ENCODE data around the gene CDH5. TPM values are rescaled to one million over a fixed set of nuclear protein-coding genes. Genes with fewer than 3 reads are reported as not detected.
A peak's percentile ranks its signal among the peaks of the same experiment; 100 is the strongest.

The CDH5 gene
- total RNA-seq, 2 experiments from 2014 or later: not detected

- H3K27ac Mint-ChIP-seq: no peak overlapping the region
- no peaks in the 10 kb centered on the region for H3K27me3 Mint-ChIP-seq (ENCODE audit: low read depth)
- no peaks in the 10 kb centered on the region for H3K36me3 Mint-ChIP-seq (ENCODE audit: low read depth)
- intact Hi-C loops (cut with micrococcal nuclease): no loop called here
- H3K9me3 Mint-ChIP-seq: no peaks in the 10 kb centered on the region
- no peak for DNase-seq
- CTCF ChIA-PET: interaction anchor here (1.0 kb wide), 1 partner anchor 48 kb away, joined by 3 read pairs; no protein-coding TSS in a partner anchor
- peaks cover 6% of the 10 kb centered on the region for H3K4me1 Mint-ChIP-seq (ENCODE audit: low read depth)
- no peak overlapping the region for H3K4me3 Mint-ChIP-seq
Observed at GRCh38 chr16:66402591-66403230, 36.2 kb downstream of the CDH5 start.

DNA sequence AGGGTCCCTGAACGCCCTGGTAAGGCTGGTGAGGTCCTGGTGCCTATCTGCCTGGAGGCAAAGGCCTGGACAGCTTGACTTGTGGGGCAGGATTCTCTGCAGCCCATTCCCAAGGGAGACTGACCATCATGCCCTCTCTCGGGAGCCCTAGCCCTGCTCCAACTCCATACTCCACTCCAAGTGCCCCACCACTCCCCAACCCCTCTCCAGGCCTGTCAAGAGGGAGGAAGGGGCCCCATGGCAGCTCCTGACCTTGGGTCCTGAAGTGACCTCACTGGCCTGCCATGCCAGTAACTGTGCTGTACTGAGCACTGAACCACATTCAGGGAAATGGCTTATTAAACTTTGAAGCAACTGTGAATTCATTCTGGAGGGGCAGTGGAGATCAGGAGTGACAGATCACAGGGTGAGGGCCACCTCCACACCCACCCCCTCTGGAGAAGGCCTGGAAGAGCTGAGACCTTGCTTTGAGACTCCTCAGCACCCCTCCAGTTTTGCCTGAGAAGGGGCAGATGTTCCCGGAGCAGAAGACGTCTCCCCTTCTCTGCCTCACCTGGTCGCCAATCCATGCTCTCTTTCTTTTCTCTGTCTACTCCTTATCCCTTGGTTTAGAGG is 37.1 kb downstream of the CDH5 start:
- Mint-ChIP-seq H3K36me3 (ENCODE audit: low read depth) (no peaks in the 10 kb centered on the region), H3K4me3 (no peak overlapping the region), H3K27me3 (ENCODE audit: low read depth) (no peaks in the 10 kb centered on the region), H3K4me1 (ENCODE audit: low read depth) (peaks cover 16% of the 10 kb centered on the region), H3K27ac (no peak overlapping the region), H3K9me3 (no peaks in the 10 kb centered on the region)
- no peak for DNase-seq
- intact Hi-C loops (cut with micrococcal nuclease): no loop called here
- CTCF ChIA-PET: interaction anchor here (1.0 to 5.5 kb wide), 4 partner anchors 47 to 160 kb away, joined by 3 to 94 read pairs (median 42); partner anchors contain the start of gene CMTM1

GRCh38 chr16:66405057-66405783 is 38.7 kb downstream of the CDH5 start:
- no peak overlapping the region for H3K4me3 Mint-ChIP-seq
- H3K36me3 Mint-ChIP-seq (ENCODE audit: low read depth): no peaks in the 10 kb centered on the region
- intact Hi-C loops (cut with micrococcal nuclease): loop anchor here (5.0 kb wide), 1 partner anchor 522 kb away; the partner anchor contains the start of gene RRAD
- H3K27ac Mint-ChIP-seq: no peak overlapping the region
- H3K27me3 Mint-ChIP-seq (ENCODE audit: low read depth): no peaks in the 10 kb centered on the region
- no peak for DNase-seq
- CTCF ChIA-PET: interaction anchor here (0.6 to 5.5 kb wide), 29 partner anchors 9 to 1020 kb away, joined by 3 to 94 read pairs (median 4); partner anchors contain the start of gene CMTM1
- peaks cover 26% of the 10 kb centered on the region for H3K4me1 Mint-ChIP-seq (ENCODE audit: low read depth)
- H3K9me3 Mint-ChIP-seq: no peaks in the 10 kb centered on the region

DNA sequence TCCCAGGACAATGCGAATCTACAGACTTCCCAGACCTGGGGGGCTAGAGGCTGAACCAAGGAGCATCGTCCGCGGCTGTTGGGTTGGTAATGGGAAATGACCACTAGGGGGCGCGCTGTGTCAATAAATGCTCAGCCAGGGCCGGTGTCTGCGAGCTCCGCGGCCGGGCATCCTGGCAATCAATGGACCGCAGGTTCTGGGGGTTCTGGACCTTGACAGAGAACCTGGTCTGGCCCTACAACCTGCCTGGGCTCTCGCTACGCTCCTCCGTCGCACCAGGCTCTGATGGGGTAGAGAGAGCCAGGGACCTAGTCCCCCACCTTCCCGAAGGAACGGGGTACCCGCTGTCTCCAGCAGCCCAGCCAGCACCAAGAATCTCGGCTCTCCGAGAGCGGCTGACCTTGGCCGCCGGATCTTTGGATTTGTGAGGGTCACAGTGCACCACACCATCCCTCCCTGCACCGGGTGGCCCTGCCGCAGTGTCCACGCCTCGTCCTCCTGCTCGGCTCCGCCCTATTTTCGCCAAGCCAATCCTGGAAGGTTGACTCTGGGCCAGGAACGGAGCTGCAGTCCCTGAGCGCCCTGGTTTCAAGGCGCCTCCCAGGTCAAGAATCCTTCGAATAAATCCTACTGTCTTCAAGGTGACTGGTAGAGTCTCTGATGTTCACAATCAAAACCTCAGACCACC is 40.2 kb downstream of the CDH5 start:
- Mint-ChIP-seq H3K4me3 (peak overlapping the region; percentile 83), H3K9me3 (no peaks in the 10 kb centered on the region), H3K27ac (no peak overlapping the region), H3K4me1 (ENCODE audit: low read depth) (peaks cover 26% of the 10 kb centered on the region), H3K36me3 (ENCODE audit: low read depth) (peaks cover 6% of the 10 kb centered on the region), H3K27me3 (ENCODE audit: low read depth) (no peaks in the 10 kb centered on the region)
- intact Hi-C loops (cut with micrococcal nuclease): loop anchor here (1.0 to 5.0 kb wide), 5 partner anchors 68 to 521 kb away; partner anchors contain the start of gene RRAD
- CTCF ChIA-PET: interaction anchor here (0.6 to 5.5 kb wide), 40 partner anchors 17 to 464 kb away, joined by 3 to 94 read pairs (median 4); partner anchors contain the start of genes CKLF, CMTM1, CMTM2 and CMTM3
- DNase-seq: peak; percentile 94

- CTCF ChIA-PET: interaction anchor here (0.7 to 5.5 kb wide), 13 partner anchors 33 to 459 kb away, joined by 3 to 59 read pairs (median 4); partner anchors contain the start of gene DYNC1LI2
- Mint-ChIP-seq H3K27me3 (ENCODE audit: low read depth) (no peaks in the 10 kb centered on the region), H3K4me3 (peak overlapping the region; percentile 86), H3K36me3 (ENCODE audit: low read depth) (peaks cover 7% of the 10 kb centered on the region), H3K27ac (peak overlapping the region; percentile 90), H3K9me3 (peaks cover 4% of the 10 kb centered on the region), H3K4me1 (ENCODE audit: low read depth) (peaks cover 26% of the 10 kb centered on the region)
- DNase-seq: peak; percentile 52
- intact Hi-C loops (cut with micrococcal nuclease): loop anchor here (1.0 to 5.0 kb wide), 9 partner anchors 109 to 519 kb away; partner anchors contain the start of genes CKLF, CMTM3, DYNC1LI2 and RRAD
Observed at GRCh38 chr16:66408163-66409048, 41.9 kb downstream of the CDH5 start.

GRCh38 chr16:66409156-66409555 is 42.7 kb downstream of the CDH5 start:
- Mint-ChIP-seq H3K4me3 (peak overlapping the region; percentile 86), H3K27me3 (ENCODE audit: low read depth) (no peaks in the 10 kb centered on the region), H3K4me1 (ENCODE audit: low read depth) (peaks cover 26% of the 10 kb centered on the region), H3K36me3 (ENCODE audit: low read depth) (peaks cover 7% of the 10 kb centered on the region), H3K9me3 (peaks cover 4% of the 10 kb centered on the region), H3K27ac (peak overlapping the region; percentile 90)
- intact Hi-C loops (cut with micrococcal nuclease): loop anchor here (2.0 to 5.0 kb wide), 3 partner anchors 242 to 518 kb away; partner anchors contain the start of genes DYNC1LI2 and RRAD
- DNase-seq: no peak
- CTCF ChIA-PET: interaction anchor here (0.9 to 5.5 kb wide), 7 partner anchors 65 to 343 kb away, joined by 3 to 59 read pairs (median 5); partner anchors contain the start of gene DYNC1LI2

DNA sequence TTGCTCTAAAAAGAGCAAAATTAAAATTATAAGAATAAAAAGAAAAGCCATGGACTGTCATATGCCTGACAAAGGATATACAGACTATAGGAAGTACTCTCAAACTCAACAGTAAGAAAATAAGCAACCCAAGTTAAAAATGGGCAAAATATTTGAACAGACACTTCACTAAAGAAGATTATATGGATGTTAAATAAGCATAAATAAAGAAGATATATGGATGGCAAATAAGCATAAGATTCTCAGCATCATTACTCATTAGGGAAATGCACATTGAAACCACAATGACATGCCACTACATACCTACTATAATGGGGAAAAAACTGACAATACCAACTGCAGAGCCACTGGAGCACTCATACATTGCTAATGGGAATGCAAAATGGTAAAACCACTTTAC is 45.7 kb downstream of the CDH5 start:
- CTCF ChIA-PET: no interaction called here
- H3K27me3 Mint-ChIP-seq (ENCODE audit: low read depth): no peaks in the 10 kb centered on the region

DNA sequence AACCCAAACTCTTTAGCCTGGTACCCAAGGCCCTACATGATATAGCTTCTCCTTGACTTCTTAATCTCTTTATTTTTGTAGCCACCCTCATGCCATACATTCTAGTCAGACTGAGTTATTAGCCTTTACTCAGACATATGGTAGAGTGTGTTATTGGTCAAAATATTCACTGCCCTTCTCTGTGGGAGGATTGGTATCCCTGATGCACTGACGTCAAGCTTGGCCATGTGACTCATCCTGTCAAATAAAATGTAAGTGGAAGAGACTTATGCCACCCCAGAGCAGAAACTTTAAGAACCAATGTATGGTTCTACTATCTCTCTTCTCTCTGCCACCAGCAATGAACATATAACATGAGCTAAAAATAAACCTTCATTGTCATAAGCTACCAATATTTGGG is 48.4 kb downstream of the CDH5 start:
- Mint-ChIP-seq H3K27ac (no peak overlapping the region), H3K27me3 (ENCODE audit: low read depth) (no peaks in the 10 kb centered on the region), H3K4me1 (ENCODE audit: low read depth) (no peaks in the 10 kb centered on the region), H3K9me3 (peaks cover 4% of the 10 kb centered on the region), H3K36me3 (ENCODE audit: low read depth) (peaks cover 7% of the 10 kb centered on the region), H3K4me3 (no peak overlapping the region)
- intact Hi-C loops (cut with micrococcal nuclease): no loop called here
- DNase-seq: no peak
- CTCF ChIA-PET: interaction anchor here (1.5 kb wide), 1 partner anchor 10 kb away, joined by 3 read pairs; no protein-coding TSS in a partner anchor

More for the DNA sequence above, 45.7 kb downstream of the CDH5 start:
- peaks cover 7% of the 10 kb centered on the region for H3K36me3 Mint-ChIP-seq (ENCODE audit: low read depth)
- H3K4me3 Mint-ChIP-seq: no peak overlapping the region
- intact Hi-C loops (cut with micrococcal nuclease): no loop called here
- H3K9me3 Mint-ChIP-seq: peaks cover 4% of the 10 kb centered on the region
- H3K4me1 Mint-ChIP-seq (ENCODE audit: low read depth): peaks cover 22% of the 10 kb centered on the region
- no peak overlapping the region for H3K27ac Mint-ChIP-seq
- DNase-seq: no peak

DNA sequence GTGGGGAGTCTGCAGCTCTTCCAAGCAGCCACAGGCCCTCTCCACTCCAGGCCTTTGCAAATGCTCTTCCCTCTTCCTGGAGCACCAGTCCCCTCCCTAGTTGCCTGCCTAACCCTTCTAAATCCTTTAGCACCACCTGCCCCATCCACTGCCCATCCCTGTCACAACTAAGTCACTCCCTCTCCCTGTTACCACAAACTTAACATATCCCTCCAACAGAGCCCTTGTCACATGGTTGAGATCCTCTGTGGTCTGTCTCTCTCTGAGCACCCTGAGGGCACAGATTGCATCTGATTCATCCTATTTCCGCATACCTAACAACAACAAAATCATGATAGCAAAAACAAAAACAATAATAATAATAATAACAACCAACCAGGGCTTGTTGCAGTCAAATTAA is 49.6 kb downstream of the CDH5 start:
- intact Hi-C loops (cut with micrococcal nuclease): no loop called here
- H3K27ac Mint-ChIP-seq: no peak overlapping the region

GRCh38 chr16:66416939-66417700 is 50.6 kb downstream of the CDH5 start:
- peaks cover 3% of the 10 kb centered on the region for H3K27me3 Mint-ChIP-seq (ENCODE audit: low read depth)
- no peaks in the 10 kb centered on the region for H3K4me1 Mint-ChIP-seq (ENCODE audit: low read depth)
- no peak overlapping the region for H3K4me3 Mint-ChIP-seq
- CTCF ChIA-PET: interaction anchor here (1.1 kb wide), 1 partner anchor 11 kb away, joined by 3 read pairs; no protein-coding TSS in a partner anchor
- intact Hi-C loops (cut with micrococcal nuclease): no loop called here
- no peak overlapping the region for H3K27ac Mint-ChIP-seq
- H3K36me3 Mint-ChIP-seq (ENCODE audit: low read depth): no peaks in the 10 kb centered on the region
- no peak for DNase-seq
- peaks cover 4% of the 10 kb centered on the region for H3K9me3 Mint-ChIP-seq

More for the DNA sequence above, 49.6 kb downstream of the CDH5 start:
- CTCF ChIA-PET: no interaction called here
- Mint-ChIP-seq H3K4me3 (no peak overlapping the region), H3K36me3 (ENCODE audit: low read depth) (peaks cover 5% of the 10 kb centered on the region), H3K9me3 (peaks cover 4% of the 10 kb centered on the region), H3K27me3 (ENCODE audit: low read depth) (peaks cover 3% of the 10 kb centered on the region), H3K4me1 (ENCODE audit: low read depth) (no peaks in the 10 kb centered on the region)
- DNase-seq: no peak
